NCI-H187 (cell line): ENCODE data around the gene TLX2.

ENCODE experiments used
- DNase-seq, 2 experiments: peaks; one replicate each; lab custom pipeline; 2025; lab: John Stamatoyannopoulos, UW

The TLX2 gene

DNA sequence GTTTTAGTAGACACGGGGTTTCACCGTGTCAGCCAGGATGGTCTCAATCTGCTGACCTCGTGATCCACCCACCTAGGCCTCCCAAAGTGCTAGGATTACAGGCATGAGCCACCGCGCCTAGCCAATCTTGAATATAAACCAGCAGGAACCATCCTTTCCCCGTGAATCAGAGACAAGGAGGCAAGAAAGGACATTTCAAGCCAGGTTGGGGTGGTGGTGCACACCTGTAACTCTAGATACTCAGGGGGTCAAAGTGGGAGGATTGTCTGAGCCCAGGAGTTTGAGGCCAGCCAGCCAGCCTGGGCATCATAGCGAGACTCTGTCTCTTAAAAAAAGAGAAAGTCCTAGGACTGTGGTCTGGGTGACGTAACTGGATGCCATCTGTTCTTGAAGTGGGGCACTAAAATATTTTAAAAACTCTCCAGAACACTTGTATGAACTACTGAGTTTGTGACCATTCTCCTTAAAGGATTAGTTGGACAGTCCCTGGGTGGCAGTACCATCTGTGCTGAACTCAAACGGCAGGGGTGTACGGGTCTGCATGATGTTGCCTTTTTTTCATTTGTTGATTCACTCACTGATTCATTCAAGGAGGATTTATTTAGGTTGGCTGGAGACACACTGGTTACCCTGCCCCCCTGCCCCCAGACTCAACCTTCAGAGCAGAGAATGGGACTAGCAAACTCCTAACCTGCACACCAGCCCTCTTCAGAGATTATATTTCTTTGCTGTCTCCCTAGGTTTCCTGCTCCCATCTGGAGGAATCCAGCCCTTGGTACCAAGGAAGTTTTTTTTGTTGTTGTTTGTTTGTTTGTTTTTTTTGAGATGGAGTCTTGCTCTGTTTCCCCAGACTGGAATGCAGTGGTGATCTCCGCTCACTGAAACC lies 2.9 kb upstream of the TLX2 start:
- no peak for DNase-seq

DNA sequence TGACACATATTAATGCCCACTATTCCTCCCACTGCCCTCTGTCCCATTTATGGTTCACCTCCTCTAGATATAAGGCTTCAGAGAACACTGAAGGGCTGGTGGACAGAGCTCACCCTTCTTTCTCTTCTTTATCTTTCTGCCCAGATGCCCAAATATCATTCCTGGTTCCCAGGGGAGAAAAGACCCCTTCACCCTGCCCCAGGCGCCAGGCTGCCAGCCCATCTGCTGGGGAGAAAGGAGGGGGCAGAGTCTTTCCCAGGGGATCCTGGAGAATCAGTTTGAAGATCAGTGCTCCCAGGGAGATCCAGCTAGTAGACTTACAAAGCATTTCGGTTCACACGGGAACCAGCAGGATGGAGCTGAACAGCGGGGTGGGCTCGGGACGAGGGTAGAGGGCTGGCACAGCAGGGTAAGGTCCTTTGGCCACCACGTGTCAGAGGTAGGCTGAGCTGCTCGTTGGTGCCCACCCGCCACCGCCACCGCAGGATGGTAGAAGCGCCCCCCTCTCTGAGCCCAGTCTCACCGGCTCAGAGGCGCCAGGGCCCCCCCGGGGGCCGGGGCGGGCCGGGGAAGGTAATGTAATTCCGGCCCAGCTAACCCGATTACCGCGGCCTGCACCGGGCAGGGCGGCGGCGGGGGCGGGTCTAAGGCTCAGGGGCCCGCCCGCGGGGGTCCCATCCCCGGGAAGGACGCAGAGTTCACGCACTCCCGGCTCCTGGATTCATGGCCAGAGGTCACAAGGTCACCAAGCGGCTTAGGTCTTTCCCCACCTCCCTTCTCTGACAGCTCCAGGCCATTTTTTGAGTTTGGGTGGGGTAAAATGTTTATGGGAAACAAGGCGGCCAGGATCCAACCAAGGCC lies 1.3 kb upstream of the TLX2 start:
- DNase-seq, result no peak

DNA sequence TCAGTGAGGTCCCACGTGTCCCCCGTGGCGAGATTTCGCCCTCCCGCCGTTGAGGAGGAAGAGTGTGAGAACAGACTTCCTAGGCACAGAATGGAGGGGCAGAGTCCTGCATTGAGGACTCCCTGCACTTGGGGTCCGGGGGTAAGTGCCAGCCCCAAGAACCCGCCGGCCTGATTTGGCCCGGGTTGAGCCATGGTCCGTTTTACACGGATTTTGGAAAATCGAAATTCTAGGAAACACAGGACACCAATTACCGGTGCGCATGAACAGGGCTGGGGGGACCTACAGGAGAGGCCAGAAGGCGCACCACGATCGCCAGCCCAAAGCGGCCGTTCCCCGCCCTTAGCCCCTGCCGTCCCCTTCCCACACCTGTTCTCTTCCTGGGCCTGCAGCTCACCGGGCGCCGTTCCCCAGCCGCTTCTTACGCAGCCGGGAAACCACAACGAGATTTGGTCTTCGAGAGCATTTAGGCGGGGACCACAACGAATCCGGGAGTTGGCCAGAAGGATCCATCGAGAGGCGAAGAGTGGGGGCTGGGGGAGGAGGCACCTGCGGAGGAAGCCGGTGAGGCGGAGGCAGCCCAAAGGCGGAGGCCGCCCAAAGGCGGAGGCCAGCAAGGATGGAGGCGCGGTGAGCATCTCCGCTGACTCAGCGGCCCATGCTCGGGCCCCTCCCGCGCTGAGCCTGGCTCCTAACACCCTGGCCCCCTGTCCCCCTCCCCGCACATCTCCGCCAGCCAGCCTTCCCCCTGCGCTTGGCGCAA lies 464 bp upstream of the TLX2 start:
- DNase-seq, result no peak

DNA sequence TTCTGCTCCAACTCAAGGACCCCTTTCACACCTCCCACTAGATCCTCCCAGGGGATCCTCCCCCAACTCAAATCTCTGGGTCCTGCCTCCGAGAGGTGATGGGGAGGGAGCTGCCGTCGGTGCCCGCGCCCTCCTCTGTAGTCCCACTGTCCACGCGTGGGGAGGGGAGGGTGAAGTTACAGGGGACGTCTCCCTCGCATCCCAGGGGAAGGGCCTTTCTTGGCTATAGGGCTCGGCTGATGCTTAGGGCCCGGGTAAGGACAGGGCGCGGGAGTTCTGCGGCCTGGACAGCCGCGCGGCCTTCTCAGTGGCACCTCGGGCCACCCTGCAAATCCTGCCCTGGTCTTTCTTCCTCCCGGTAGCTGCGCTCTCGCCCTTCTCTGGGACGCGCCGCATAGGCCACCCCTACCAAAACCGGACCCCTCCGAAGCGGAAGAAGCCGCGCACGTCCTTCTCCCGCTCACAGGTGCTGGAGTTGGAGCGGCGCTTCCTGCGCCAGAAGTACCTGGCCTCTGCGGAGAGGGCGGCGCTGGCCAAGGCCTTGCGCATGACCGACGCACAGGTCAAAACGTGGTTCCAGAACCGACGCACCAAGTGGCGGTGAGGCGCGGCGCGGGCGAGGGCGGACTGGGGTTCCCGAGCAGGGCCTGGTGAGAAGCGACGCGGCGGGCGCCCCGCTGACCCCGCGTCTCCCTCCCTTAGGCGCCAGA lies 1.2 kb downstream of the TLX2 start:
- no peak for DNase-seq

DNA sequence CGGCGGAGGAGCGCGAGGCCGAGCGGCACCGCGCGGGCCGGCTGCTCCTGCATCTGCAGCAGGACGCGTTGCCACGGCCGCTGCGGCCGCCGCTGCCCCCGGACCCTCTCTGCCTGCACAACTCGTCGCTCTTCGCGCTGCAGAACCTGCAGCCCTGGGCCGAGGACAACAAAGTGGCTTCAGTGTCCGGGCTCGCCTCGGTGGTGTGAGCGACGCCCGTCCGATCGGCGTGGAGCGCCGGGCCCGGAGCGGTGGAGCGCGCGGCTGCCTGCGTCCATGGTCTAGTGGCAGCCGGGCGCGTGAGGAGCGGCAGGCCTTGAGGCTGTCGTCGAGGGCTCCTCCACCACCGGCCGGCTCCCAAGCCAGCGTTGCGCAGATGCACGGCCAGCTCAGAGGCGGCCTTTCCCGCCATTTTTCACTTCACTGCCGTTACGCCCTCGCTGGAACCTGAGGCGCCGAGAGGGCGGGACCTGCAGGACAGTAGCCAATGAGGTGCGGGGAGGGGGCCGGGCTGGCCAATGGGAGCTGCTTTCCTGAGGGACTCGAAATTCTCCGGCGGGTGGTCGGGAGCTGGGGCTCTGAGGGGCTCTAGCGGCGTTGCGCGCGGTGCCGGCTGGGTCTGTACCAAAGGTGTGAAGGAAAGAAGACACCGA lies 1.9 kb downstream of the TLX2 start:
- no peak for DNase-seq

DNA sequence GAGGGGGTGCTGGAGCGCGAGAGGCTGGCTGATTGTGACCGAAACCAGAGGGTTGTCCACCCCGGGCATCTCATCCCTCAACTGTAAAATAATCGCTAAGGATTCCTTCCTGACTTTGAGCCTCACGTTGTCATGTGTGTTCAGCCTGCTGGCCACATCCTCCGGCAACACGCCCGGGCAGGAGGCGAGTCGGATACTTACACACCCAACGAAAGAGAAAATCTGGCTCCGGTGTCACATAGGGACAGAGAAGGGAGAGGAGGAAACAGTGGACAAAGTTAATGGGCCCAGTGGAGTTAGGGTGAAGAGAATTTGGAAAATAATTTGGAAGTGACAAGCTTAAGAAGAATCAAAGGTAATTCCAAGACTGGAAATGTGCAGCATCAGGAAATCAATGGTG lies 2.4 kb downstream of the TLX2 start:
- DNase-seq, result no peak

DNA sequence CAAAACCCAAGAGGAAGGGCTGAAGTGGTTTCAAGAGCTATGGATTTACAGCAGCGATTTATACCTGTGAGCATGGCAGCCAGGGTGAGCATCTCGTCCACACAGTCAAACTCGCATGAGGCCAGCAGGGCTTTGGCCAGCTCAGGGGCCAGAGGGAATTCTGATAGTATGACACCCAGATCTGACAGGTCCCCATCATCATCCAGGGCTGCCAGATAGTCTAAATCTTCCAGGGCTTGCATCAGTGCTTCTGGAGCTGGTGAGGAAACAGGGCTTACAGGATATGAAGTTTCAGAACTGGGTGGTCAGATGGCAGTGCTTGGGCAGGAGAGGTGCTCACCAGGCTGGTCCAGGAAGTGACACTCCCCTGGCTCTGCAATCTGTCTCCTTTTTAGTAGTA lies 8.3 kb downstream of the TLX2 start:
- DNase-seq, result no peak

DNA sequence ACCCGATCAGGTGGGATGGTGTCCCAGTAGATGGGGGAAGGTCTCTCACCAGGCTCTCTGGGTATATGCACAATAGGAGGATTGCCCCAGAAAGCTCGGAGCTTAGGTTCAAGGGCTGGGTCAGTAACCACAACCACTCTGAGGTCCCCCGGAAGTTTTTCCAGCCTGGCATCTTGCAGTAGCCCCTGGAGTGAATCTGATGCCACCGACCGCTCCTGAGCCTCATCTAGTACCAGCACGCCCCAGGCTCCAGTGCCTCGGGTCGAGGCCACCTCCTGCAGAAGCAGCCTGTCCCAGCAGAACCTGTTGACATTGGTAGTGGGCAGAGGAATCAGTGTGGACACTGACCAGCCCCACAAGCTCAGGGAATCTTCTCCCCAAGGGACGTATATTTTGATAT lies 9.8 kb downstream of the TLX2 start:
- no peak for DNase-seq

DNA sequence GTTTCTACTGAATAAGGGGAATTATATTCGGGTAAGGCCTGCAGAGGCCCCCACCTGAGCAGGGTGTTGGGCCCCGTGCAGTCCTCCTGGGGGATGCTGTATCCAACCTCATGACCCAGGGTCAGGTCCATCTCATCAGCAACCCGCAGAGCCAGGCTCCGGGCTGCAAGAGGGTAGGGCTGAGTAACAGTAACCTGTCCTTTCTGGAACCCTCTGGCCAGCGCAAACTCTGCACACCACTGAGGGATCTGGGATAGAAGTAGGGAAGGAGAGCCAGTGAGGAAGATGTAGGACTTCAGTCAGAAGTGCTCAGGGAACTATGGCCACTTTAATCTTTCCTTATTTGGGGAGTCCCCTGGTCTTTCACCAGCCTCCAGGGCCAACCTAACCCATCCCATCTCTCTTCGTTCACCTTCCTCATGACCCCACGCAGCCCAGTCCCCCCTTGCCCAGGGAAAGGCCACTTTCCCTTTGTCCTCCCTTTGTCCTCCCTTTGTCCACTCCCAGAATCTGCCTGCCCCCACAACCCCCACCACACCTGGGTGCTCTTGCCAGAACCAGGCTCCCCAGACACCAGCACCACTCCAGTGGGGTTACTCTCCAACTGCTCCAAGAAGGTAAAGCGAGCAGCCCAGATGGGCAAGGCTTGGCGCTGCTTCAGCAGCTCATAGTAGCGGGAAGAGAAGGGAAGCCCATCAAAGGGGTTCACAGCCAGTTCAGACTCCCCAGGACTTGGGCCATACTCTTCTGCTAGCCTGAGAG lies 10.9 kb downstream of the TLX2 start:
- DNase-seq, result no peak

DNA sequence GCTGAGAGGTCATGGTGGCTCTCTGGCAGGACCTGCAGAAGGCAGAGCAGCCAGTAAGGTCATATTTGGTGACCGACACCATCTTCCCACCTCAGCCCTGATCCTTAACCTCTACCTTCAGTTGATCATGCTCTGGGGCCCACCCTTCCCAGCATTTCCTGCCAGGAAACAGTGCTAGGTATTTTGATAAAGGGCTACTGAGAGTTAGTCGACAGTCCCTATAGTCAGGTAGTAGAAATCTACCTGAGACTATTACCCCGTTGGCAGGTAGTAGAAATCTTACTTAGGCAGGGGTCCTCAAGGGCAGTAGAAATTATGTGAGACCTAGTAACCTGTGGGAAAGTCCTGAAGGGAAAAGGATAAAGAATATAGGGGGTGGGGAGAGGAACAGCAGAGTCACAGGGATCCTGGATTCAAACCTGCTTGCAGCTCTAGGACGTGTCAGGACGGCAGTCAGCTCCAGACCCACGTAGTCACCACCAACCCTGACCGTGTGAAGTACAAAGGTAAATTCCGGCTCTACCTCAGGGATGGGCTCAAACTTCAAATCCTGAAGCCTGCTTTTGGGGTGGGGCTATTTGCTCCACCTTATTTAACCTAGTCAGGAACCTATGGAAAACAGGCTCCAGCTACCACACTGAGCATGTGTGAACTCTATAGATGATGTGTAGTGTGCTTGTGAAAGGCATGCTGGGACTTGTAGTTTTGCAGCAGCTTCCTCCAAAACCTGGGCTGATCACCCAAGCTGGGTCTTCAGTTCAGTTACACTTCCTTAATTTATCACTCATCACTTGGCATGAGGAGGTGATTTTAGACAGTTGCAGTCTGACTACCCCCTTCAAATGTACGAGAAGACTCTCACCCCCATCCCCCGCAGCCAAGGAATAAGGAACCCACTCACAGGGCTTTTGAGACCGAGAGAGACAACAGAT lies 11.7 kb downstream of the TLX2 start, which contains the start of gene DQX1:
DQX1 (minus strand) TSS at position 515 of the 932 bp plus-strand sequence; CDS start at position 13, 502 bp downstream.
- no peak for DNase-seq

DNA sequence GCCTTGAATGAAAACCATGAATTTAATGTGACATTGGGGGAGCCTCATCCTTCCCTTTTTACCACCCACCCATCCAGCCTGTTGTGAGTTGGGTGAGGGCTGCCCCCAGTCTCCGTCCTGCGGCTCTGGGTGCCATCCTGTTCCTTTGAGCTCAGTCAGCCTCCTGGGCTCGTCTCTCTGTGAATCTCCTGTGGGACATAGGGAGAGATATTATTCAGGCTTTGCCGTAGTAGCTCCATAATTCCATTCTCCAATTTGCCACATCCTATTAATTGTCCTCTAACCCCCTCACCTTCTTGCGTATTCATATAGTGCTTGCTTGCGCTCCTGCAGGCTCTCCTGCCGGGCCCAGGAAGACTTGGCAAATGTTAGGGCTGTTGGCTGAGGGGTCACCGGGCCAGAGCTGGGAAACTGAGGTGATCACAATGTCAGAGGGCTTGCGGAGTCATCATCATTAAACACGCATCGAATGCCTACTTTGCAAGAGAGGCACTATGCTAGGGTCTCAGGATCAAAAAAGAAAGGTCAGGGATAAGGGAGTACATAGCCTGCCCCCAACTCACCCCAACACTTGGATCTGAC lies 12.5 kb downstream of the TLX2 start:
- no peak for DNase-seq

DNA sequence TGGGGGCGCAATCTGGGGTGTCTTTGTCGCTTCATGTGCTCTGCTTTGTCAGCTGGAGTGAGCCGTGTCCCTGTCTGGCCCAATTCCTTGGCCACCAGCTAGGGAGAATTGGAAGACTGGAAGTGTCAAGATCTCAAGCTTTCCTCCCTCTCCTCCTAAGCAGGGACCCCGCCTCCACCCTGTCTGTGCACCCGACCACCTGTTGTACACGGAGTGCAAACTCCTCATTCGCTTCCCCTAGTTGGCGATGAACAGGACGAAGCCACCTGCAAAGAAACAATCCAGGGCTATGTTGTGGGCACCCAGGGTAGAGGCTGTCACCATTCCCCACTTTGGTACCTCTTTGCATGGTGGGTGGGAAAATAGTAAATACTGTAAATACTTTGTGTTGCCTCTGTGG lies 13.5 kb downstream of the TLX2 start:
- DNase-seq, result no peak

DNA sequence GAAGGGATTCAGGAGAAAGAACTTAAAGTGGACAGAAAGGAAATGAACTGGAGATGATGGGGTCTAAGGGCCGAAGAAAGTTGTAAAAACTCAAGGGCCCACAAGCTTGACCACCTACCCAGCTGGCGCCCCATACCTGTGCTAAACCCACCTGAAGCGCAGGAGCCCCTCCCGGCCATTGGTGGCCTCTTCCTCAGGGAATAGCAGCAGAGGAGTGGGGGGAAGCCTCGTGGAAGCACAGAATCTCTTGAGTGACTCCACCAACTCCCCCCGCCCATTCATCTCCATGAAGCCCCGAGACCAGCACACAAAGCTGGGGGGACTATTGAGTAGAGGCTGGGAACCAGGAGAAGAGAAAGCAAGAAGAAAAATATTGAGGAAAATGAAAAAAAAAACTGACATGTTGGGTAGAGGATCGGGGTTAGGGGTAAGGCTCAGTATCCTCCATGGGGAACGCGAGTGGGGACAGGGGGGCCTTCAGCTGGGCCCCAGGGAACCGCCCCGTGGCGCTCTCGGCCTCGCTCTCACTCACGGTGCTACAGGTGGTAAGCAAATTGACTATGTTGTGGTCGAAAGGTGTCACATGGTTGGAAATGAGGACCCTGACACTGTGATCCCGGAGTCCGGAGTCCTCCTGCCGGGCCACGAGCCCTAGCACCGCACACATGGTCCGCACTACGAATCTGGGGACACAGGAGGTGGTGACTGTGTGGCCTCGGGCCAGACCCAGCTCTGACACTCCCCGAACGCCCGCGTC lies 14.5 kb downstream of the TLX2 start:
- DNase-seq, result no peak

DNA sequence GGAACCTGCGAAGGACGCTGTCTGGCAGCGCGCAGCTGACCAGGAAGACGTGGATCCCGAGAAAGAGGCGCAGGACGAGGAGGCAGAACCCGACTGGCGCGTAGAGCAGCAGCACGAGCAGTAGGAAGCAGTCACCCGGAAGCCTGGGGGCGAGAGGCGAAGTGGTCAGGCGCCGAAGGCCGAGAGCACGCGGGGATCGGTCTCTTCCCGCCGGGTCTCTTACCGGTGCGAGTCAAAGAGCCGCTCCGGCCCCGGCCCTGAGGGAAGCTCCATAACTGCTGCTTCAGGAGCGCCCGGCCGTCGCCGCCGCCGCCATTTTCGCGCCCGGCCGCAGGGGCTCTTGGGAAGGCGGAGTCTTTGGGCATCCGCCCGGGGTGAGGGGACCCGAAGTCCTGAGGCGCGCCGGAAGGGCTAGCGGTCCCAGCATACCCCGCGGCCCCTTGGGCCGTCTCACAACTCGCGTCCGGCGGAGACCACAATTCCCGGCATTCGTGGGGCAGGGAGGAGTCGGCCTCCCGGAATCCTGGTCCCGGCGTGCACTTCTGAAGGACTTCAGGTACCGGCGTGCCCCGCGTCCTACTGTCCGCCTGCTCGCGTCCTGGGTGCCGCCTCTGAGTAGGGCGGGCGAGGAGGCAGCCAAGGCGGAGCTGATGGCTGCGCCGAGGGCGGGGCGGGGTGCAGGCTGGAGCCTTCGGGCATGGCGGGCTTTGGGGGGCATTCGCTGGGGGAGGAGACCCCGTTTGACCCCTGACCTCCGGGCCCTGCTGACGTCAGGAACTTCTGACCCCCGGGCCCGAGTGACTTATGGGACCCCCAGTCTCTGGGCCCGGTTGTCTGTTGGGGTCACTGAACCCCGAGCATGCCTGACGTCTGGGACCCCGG lies 15.3 kb downstream of the TLX2 start, which contains the start of the genes AUP1 and HTRA2:
AUP1 (minus strand) TSS at position 350 of the 882 bp plus-strand sequence; CDS start at position 273, 77 bp downstream.
HTRA2 (plus strand) TSS at position 577 of the 882 bp plus-strand sequence; CDS start at position 651, 74 bp downstream.
- peak; percentile 70 to 94 for DNase-seq

DNA sequence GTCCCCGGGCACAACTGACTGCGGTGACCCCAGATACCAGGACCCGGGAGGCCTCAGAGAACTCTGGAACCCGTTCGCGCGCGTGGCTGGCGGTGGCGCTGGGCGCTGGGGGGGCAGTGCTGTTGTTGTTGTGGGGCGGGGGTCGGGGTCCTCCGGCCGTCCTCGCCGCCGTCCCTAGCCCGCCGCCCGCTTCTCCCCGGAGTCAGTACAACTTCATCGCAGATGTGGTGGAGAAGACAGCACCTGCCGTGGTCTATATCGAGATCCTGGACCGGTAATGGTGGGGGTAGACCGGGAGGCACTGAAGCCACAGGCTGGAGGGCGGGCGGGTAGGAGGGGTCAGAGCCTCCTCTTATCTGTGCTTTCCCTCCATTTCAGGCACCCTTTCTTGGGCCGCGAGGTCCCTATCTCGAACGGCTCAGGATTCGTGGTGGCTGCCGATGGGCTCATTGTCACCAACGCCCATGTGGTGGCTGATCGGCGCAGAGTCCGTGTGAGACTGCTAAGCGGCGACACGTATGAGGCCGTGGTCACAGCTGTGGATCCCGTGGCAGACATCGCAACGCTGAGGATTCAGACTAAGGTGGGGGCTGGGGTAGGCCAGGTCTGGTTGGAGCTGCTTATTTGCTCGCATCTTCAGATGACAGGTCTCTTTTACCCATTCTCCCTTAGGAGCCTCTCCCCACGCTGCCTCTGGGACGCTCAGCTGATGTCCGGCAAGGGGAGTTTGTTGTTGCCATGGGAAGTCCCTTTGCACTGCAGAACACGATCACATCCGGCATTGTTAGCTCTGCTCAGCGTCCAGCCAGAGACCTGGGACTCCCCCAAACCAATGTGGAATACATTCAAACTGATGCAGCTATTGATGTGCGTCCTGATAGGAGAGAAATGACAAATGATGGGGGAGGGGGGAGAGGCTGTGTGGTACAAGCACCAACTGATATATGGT lies 16.3 kb downstream of the TLX2 start:
- DNase-seq, result no peak

DNA sequence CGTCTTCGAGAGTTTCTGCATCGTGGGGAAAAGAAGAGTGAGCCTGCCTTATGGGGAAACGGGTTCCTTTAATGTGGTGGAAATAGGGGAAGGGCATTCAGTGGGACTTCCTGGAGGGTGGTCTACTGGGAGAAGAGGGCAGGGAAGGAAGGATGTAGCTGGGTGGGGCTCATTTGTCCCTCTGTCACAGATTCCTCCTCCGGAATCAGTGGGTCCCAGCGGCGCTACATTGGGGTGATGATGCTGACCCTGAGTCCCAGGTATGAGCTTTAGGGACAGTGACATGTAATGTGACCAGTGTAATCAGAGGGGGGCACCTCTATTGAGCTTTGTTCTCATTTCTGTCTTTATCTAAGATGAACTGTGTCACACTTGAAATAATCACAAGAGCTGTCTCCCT lies 17.4 kb downstream of the TLX2 start:
- no peak for DNase-seq
